Upper lobe of right lung (tissue), 1 donor: ENCODE measurements around the gene KRT8. TPM values are rescaled to one million over a fixed set of nuclear protein-coding genes. Genes with fewer than 3 reads are reported as not detected.
A peak's percentile ranks its signal among the peaks of the same experiment; 100 is the strongest.

Experiments used
- ATAC-seq: fragments of 200-7000 bp; cut with Tn5 transposase; one replicate; pipeline ENCODE4 v1.9.1; 2020; ENCODE audit warnings: mild to moderate bottlenecking, moderate library complexity
- DNase-seq: peaks from one replicate; pipeline ENCODE4 v3.0.0-alpha.2; 2020
- H3K27ac ChIP-seq: fragments of 200-600 bp; one replicate; pipeline ENCODE4 v1.8.0; 2022
- H3K27me3 ChIP-seq: fragments of 200-600 bp; one replicate; pipeline ENCODE4 v1.8.0; 2022; ENCODE audit warnings: mild to moderate bottlenecking
- H3K36me3 ChIP-seq: fragments of 200-600 bp; one replicate; pipeline ENCODE4 v1.8.0; 2022
- H3K4me1 ChIP-seq: fragments of 200-600 bp; one replicate; pipeline ENCODE4 v1.8.0; 2022
- H3K4me3 ChIP-seq: fragments of 200-600 bp; one replicate; pipeline ENCODE4 v1.8.0; 2022; ENCODE audit warnings: mild to moderate bottlenecking
- H3K9me3 ChIP-seq: fragments of 200-600 bp; one replicate; pipeline ENCODE4 v1.8.0; 2022
- CTCF ChIP-seq: fragments of 200-600 bp; IDR thresholded peaks from one replicate; pipeline ENCODE4 v1.8.0; 2022; ENCODE audit warnings: antibody characterized with exemption
- intact Hi-C: fragments of 100-400 bp; cut with DNase I; formaldehyde crosslinking; loops from one replicate; pipeline ENCODE4 v1.11.0; 2022
- total RNA-seq: library from RNA; stranded (reverse); fragmentation: NEBNext Ultra II Directional; extraction: Animal tissue kit (Norgen Biotek cat#: 25700); gene quantifications from one replicate; pipeline ENCODE4 v1.2.1, GENCODE V29; 2021
- donor health status: DM: no; HTN: yes; CAD: no; lungs with severe emphysema.

The KRT8 gene
- total RNA-seq, 1 donor from 2014 or later, result 223 TPM

- ATAC-seq (peak; percentile 60), DNase-seq (no peak)
- H3K9me3 ChIP-seq, result no peaks in the 10 kb centered on the region
- no peaks in the 10 kb centered on the region for H3K4me1 ChIP-seq
- H3K27ac ChIP-seq, result no peak overlapping the region
- TF ChIP-seq CTCF, result no peak
- H3K36me3 ChIP-seq, result no peaks in the 10 kb centered on the region
- intact Hi-C loops, result no loop called here
- H3K27me3 ChIP-seq, result peaks cover 16% of the 10 kb centered on the region
- H3K4me3 ChIP-seq, result no peak overlapping the region
These were observed 57.4 kb downstream of the KRT8 start for GRCh38 chr12:52847335-52848102.

Other genes with a start within 250 kb of the KRT8 start
- gene KRT1, start 224.7 kb downstream of the KRT8 start, total RNA-seq, result 3.5 TPM
- gene KRT77, start 201.6 kb downstream of the KRT8 start, total RNA-seq, result not detected
- not detected for gene KRT76, start 127.7 kb downstream of the KRT8 start, total RNA-seq
- not detected for gene KRT3, start 109.0 kb downstream of the KRT8 start, total RNA-seq
- 6.8 TPM for gene KRT4, start 91.0 kb downstream of the KRT8 start, total RNA-seq
- 5.4 TPM for gene KRT79, start 70.8 kb downstream of the KRT8 start, total RNA-seq
- not detected for gene KRT78, start 56.1 kb downstream of the KRT8 start, total RNA-seq
- 255 TPM for gene KRT18, start 44.0 kb upstream of the KRT8 start, total RNA-seq
- gene EIF4B, start 101.4 kb upstream of the KRT8 start, total RNA-seq, result 436 TPM
- 232 TPM for gene TNS2, start 145.0 kb upstream of the KRT8 start, total RNA-seq
- 50.4 TPM for gene SPRYD3, start 174.3 kb upstream of the KRT8 start, total RNA-seq
- gene IGFBP6, start 192.6 kb upstream of the KRT8 start, total RNA-seq, result 34.6 TPM
- not detected for gene SOAT2, start 198.4 kb upstream of the KRT8 start, total RNA-seq